Testis (tissue), 2 donors: ENCODE measurements around the gene ULK4.

Experiments used
- CTCF ChIP-seq, 3 experiments: fragments of 450-650 bp in 2 of 3; fragments of 200-600 bp in 1 of 3; sonication (generic) in 1 of 3; IDR thresholded peaks; one replicate each; pipeline ENCODE4 v1.5.1; 2016 to 2019; ENCODE audit warnings: antibody characterized with exemption in 3 of 3, mild to moderate bottlenecking in 2 of 3, moderate library complexity in 1 of 3
- POLR2A ChIP-seq: fragments of 450-650 bp; IDR thresholded peaks from one replicate; pipeline ENCODE4 v1.6.1; 2017; ENCODE audit warnings: antibody characterized with exemption, mild to moderate bottlenecking, moderate library complexity

- TF ChIP-seq POLR2A (no peak), CTCF (IDR thresholded peaks at IDR 0.05) (no peak)
Measured at GRCh38 chr3:41489231-41489630, 472.7 kb downstream of the ULK4 start.
